ENCODE data around the gene BOC.

Gene BOC

DNA sequence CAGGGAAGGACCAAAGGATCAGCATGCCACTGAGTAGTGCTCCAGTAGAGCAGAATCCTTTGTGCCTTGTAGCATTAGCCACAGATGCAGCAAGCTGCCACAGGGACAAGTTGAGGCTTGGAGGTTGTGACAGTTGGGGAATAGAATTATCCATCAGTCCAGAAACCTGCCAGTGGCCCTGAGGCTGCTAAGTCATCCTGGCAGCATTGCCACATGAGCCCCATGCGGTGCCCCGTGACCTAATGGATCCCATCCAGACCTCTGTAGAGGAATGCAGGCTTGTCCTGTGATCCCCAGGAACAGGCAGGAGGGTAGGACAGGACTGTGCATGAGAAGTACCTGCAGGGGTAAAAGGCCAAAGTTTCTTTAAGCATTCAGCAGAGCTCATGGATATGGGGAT lies 51.7 kb downstream of the BOC start:
- TF ChIP-seq, protein P1, sequence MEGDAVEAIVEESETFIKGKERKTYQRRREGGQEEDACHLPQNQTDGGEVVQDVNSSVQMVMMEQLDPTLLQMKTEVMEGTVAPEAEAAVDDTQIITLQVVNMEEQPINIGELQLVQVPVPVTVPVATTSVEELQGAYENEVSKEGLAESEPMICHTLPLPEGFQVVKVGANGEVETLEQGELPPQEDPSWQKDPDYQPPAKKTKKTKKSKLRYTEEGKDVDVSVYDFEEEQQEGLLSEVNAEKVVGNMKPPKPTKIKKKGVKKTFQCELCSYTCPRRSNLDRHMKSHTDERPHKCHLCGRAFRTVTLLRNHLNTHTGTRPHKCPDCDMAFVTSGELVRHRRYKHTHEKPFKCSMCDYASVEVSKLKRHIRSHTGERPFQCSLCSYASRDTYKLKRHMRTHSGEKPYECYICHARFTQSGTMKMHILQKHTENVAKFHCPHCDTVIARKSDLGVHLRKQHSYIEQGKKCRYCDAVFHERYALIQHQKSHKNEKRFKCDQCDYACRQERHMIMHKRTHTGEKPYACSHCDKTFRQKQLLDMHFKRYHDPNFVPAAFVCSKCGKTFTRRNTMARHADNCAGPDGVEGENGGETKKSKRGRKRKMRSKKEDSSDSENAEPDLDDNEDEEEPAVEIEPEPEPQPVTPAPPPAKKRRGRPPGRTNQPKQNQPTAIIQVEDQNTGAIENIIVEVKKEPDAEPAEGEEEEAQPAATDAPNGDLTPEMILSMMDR (IDR thresholded peaks at IDR 0.05), result no peak

- TF ChIP-seq, protein P1 (IDR thresholded peaks at IDR 0.05), result no peak
These were observed 52.4 kb downstream of the BOC start for GRCh38 chr3:113263778-113264177.

DNA sequence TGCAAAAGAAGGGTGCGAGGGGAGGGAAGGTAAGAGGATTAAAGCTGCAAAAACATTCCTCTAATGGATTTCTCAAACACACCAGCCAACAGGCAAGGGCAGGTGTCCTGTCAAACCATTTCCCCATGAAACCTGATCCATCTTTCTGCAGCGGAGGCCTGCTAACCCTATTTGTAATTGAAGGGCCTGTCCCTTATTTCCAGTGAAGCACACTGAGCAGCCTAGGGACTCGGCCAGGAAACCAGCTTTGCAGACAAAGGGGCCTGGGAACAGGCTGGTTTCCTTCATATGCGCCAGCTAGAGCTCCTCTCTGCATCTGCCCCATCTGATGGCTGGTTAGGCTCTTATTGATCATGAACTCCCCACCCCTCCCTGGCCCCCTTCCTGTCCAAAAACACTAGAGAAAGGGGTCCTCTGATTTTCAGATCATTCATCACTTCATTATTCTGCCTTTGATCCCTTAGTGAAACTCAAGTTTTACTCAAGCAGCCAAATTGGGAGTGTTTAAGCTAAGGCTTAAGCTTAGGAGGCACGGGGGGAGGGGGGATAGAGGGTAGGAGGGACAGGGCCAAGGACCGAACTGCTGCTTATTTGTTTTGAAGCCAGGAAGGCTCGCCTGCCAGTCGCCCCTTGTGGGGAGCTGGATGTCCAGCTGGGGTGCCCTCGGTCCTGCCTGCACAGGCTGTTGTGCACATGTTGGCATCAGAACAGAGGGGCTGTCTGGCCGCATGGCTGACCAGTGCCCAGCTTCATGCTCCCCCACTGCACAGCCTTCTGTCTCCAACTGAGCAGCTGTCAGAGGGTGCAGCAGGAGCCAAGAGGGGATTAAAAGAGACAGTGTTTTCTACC lies 53.1 kb downstream of the BOC start:
- TF ChIP-seq, protein P1 (IDR thresholded peaks at IDR 0.05), result no peak

GRCh38 chr3:113265231-113265630 lies 53.9 kb downstream of the BOC start:
- TF ChIP-seq, protein P1 (IDR thresholded peaks at IDR 0.05), result no peak

- TF ChIP-seq, protein P1 (IDR thresholded peaks at IDR 0.05), result no peak
These were observed 55.4 kb downstream of the BOC start for GRCh38 chr3:113266738-113267137.

DNA sequence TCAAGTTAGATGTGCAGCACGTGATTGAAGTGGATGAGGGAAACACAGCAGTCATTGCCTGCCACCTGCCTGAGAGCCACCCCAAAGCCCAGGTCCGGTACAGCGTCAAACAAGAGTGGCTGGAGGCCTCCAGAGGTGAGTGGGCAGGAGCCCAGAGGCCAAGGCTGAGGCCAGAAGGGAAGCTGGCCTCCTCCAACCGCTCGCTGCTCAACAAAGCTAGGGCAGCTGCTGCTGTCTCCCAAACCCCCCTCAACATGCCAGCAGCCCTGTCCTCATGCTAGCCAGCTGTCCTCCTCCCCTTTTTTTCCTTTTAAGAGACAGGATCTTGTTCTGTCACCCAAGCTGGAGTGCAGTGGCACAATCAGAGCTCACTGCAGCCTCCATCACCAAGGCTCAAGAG lies 57.0 kb downstream of the BOC start:
- TF ChIP-seq, protein P1 (IDR thresholded peaks at IDR 0.05), result no peak

DNA sequence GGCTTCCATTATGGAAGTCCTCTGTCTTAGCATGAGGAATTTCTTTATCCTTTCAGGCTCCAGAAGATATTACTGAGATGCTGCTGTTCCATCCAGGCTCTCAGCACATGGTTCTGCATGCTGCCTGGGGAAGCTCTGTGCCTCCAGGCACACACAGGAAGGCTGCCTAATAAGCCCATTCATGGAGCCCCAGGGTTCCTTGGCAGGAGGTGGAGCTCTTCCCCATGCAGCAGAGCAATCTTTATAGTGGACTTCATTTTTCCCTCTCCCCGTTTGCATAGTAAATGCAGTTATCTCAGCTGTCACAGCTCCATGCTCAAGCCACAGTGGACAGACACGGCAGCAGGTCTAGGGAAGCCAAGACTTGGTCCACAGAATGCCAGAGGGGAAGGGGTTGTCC lies 57.6 kb downstream of the BOC start:
- TF ChIP-seq, protein P1 (IDR thresholded peaks at IDR 0.05), result no peak
